GM21737 (cell line): ENCODE results near the gene KSR2.

ENCODE experiments used
- ATAC-seq: cut with Tn5 transposase; IDR thresholded peaks from one replicate; pipeline ENCODE4 v1.9.1; 2021; ENCODE audit warnings: mild to moderate bottlenecking, moderate library complexity; ENCODE audit not compliant: unreplicated experiment

Gene KSR2

GRCh38 chr12:117507548-117507947 lies 461.2 kb downstream of the KSR2 start:
- ATAC-seq: no peak

GRCh38 chr12:117506333-117506732 lies 462.5 kb downstream of the KSR2 start:
- ATAC-seq: no peak

DNA sequence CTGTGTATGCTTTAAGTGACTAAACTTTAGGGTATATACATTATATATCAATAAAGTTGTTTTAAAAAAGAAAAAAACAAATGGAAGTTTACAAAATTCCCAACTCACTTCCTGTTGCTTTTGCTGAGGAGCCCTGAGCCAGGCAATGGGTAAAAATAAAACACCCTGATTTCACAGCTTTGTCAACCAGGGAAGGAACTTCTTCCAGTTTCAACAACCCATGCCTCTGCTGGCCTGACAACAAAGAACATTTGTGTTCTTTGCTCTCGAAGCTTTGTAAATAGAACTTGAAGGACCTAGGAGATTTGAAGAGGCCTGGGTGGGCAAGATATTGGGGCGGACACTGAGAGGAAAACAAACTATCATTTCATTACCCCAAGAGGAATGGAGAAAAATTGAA lies 466.2 kb downstream of the KSR2 start:
- no peak for ATAC-seq

GRCh38 chr12:117502233-117502632 lies 466.6 kb downstream of the KSR2 start:
- no peak for ATAC-seq

- no peak for ATAC-seq
Measured at GRCh38 chr12:117501076-117501869, 467.5 kb downstream of the KSR2 start.

DNA sequence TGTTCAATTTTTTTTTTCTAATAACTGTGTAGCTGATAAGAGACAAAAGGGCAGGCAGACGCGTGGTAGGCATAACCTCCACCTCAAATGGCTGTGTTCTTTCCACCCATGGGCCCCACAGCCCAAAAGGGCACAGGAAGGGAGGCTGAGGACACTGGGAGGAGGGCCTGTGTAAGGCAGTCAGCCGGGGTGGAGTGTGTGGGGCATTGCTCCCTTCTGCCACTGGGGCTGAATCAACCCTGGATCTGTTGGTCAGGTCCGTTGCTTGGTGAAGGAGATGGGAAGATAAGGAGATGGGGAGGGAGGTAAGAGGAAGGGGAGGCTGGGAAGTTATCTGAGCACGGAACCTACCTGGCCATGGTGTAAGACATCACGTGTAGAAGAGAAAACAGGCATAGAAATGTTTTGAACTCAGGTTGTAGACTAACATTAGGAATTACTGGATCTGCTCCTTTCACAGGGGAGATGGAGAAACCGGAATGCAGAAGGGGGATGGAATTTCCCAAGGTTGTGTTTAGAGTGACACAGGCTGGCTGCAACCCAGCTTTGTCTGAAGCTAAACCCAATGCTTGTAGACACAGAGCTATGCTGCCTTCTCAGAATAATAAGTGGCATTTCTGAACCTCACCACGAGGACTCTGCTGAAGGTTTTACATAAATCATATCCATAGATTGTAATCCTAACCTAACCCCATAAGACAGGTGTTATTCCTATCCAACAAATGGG lies 468.9 kb downstream of the KSR2 start:
- no peak for ATAC-seq

DNA sequence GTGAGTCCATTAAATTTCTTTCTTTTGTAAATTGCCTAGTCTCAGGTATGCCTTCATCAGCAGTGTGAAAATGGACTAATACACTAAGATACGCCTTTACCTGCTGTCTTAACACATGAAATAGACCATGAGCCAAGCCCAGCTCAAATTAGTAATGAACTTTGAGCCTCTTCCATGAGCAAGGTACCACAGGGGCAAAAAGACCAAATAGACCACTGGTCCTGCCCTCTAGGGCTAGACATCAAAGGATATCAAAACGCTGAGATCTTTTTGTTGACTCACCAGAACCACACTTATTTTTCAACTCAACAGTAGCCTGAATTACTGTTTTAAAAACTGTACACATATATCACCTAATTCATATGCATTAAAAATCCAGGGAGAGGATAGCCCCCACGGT lies 469.9 kb downstream of the KSR2 start:
- ATAC-seq: no peak

DNA sequence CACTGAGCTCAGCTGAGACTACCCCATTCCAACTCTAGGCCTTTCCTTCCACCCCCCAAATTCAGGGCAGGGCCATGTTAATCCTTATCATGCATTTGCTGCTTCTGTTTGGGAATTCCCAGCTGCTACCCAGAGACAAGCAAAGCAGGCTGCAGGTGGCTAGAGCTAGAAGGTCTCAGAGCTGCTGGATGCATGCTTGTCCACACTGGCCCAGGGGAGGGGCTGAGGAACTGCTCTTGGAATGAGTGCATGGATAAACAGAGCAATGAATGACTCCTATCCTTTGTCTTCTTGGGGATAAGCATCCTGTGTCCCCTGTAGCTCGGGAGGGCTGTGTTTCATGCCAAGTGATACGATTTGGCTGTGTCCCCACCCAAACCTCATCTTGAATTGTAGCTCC lies 470.5 kb downstream of the KSR2 start:
- ATAC-seq: no peak

DNA sequence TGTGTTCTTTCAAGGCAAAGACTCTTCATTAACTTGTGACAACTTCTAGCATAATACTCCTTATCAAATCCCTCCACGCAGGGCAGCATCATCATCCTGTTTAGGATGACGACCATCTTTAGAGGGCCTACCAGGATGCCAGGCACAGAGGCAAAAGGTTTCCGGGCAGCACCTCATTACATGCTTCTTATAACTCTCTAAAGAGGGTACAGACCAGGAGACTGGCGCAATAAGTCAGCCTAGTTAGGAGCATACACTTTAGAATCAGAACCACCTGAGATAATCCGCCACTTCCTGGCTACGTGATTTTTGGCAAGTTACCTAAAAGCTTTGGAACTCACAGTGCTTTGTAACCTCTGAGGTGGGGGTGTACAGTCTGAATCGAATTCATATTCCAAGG lies 471.4 kb downstream of the KSR2 start:
- no peak for ATAC-seq

DNA sequence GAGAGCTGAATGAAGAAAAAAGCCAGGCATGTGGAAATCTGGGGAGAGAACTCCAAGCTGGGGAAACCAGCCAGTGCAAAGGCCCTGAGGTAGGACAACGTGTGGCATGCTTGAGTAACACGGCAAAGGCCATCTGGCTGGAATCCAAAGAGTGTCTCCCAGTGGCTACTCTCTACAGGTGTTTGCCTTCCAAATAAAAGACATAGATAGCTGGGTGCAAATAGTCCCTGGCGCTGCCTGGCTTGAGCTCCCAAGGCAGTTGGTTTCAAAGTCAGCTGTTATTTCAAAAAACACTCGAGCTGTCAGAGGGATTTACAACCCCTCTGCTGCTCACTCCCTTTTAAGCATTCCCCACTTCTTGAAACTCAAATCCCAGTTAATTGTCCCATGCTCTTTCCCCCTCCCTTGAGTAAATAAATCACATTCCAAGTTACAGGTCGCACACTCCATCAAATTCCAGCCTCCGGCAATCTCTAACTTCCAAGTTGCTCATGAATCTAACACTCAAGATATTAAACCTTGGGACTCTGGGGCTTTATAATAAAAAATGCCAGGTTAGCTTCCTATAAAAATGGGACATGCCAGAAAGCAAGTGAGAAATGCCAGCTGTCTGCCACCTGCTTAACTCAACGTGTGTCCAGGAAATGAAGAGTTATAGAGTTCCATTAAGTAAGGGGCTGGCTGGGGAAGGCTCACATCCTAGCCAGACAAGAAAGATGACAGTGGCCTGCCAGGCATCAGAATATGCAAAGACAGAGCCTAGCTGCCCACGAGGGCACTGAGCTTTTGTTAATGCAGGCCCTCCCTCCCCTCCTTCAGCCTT lies 473.7 kb downstream of the KSR2 start:
- ATAC-seq: no peak

- ATAC-seq: no peak
Measured at GRCh38 chr12:117491711-117492110, 477.1 kb downstream of the KSR2 start.

DNA sequence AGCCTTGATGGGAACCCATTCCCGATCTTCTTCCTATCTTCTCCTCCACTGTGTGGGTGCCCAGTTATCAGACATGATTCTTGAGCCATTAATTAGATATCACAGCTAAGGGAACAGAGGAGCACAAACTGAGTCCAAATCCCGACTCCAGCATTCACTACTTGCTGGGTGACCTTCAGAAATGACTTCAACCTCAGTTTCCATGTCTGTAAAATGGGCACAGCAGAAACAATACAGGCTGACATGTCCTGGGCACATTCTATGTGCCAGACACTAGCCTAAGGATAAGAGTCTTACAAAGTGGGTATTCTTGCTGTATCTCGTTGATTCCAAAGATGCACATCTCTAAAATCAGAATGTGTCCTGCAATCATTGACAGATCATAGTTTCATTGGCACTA lies 478.7 kb downstream of the KSR2 start:
- no peak for ATAC-seq

GRCh38 chr12:117489671-117490070 lies 479.1 kb downstream of the KSR2 start:
- no peak for ATAC-seq

- ATAC-seq: no peak
Measured at GRCh38 chr12:117486840-117487659, 481.7 kb downstream of the KSR2 start.

- no peak for ATAC-seq
Measured at GRCh38 chr12:117485984-117486839, 482.6 kb downstream of the KSR2 start.

GRCh38 chr12:117484901-117485300 lies 483.9 kb downstream of the KSR2 start:
- ATAC-seq: no peak

- ATAC-seq: no peak
Measured at GRCh38 chr12:117483501-117483900, 485.3 kb downstream of the KSR2 start.

DNA sequence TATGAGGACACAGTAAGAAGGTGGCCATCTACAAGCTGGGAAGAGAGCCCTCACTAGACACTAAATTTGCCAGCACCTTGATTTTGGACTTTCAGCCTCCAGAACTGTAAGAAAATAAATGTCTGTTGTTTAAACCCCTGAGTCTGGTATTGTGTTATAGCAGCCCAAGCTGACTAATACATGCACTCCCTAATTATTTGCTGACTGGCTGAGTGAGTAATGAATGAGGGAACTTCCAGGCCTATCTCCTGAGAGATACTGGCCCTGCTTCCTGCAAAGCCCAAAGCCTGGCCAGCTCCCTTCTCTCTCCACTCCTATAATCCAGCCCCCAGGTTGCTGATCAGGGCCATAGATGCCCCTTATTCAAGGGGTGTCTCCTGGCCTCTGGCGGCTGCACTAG lies 487.3 kb downstream of the KSR2 start:
- no peak for ATAC-seq

- no peak for ATAC-seq
Measured at GRCh38 chr12:117476341-117476740, 492.4 kb downstream of the KSR2 start.

DNA sequence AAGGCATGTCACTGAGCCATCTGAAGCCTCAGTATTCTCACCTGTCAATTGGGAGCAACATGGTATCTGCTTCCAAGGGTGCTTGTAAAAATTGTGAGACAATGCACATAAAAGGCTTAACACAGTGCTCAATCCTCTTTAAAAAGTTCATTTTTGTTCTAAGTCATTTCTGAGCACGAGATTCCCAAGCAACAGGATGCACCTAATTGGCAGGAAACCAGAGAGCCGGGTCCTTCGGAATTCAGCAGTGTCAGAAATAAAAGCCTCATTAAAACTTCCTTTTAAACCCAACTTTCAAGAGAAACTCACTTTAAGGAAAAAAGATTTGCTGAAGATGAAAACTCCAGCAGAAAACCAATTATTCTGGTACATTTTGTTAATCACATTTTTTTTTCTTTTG lies 494.9 kb downstream of the KSR2 start:
- ATAC-seq: no peak
